ENCODE measurements around the gene COL9A3. TPM values are rescaled to one million over a fixed set of nuclear protein-coding genes. Genes with fewer than 3 reads are reported as not detected.

COL9A3 gene
- total RNA-seq, 4 donors from 2014 or later = 8.8 to 29.9 (median 14.3) TPM

DNA sequence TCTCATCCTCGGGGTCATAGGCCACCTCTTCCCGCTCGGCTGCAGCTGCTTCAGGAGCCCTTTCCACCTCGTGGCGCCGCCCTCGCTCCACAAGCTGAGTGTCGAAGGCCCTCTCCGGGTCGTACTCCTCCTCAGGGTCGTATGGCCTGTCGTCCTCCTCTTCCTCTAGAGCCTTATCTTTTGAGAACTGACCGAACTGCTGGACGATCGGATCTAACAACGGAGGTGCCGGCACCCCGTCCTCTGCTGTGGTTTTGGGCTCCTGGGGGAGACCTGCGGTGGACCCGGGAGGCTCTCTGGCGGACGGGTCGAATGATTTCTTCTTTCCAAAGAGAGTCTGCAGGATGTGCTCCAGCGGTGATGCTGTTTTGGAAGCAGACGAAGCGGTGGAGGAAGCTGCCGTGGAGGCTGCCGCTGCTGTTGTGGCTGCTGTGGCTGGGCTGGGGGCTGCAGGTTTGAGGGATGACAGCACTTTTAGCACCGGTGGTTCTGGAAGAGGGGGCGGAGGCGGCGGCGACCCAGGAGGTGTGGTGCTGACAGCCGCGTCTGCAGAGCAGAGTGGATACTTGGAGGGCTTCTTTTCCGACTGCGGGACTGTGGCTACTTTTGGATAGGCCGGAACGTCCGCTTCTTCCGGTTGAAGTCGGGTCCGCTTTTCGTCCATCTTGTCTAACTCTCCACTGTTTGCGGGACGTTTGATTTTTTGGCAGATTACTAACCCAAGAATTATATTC, 65.0 kb downstream of the COL9A3 start:
- no peaks in the 10 kb centered on the region for H3K9me3 ChIP-seq
- 88 to 93% methylated on average over 3 to 6 of the region's 46 CpGs for WGBS, 2 donors (ENCODE audit: low coverage in 1 of 2)
- no peak for TF ChIP-seq CTCF (IDR thresholded peaks at IDR 0.05)
- no peak for TF ChIP-seq EP300 (IDR thresholded peaks at IDR 0.05)
- no peak for TF ChIP-seq POLR2A (IDR thresholded peaks at IDR 0.05)
- TF ChIP-seq POLR2AphosphoS5 (IDR thresholded peaks at IDR 0.05) = no peak
- peaks cover 0 to 13% (median 5%) of the 10 kb centered on the region in 3 donors for H3K4me1 ChIP-seq
- no peak overlapping the region for H3K27ac ChIP-seq
- no peak for ATAC-seq
- H3K4me3 ChIP-seq = no peak overlapping the region
- H3K27me3 ChIP-seq = no peaks in the 10 kb centered on the region
- H3K36me3 ChIP-seq = peaks cover 0 to 47% of the 10 kb centered on the region in 2 donors

- Histone ChIP-seq H3K4me3 (no peak overlapping the region), H3K4me1 (peaks cover 0 to 13% (median under 1%) of the 10 kb centered on the region in 3 donors), H3K9me3 (no peaks in the 10 kb centered on the region), H3K36me3 (peaks cover 0 to 53% of the 10 kb centered on the region in 2 donors), H3K27me3 (no peaks in the 10 kb centered on the region), H3K27ac (no peak overlapping the region)
- no peak for TF ChIP-seq POLR2A (IDR thresholded peaks at IDR 0.05)
- TF ChIP-seq EP300 (IDR thresholded peaks at IDR 0.05) = no peak
- TF ChIP-seq POLR2AphosphoS5 (IDR thresholded peaks at IDR 0.05) = no peak
- TF ChIP-seq CTCF (IDR thresholded peaks at IDR 0.05) = no peak
- 80 to 100% methylated on average over 1 to 5 of the region's 15 CpGs for WGBS, 2 donors (ENCODE audit: low coverage in 1 of 2)
- no peak for ATAC-seq
Observed at GRCh38 chr20:62882426-62882825, 65.6 kb downstream of the COL9A3 start.

- H3K4me3 ChIP-seq = no peak overlapping the region
- peaks cover 0 to 65% of the 10 kb centered on the region in 2 donors for H3K36me3 ChIP-seq
- H3K27ac ChIP-seq = no peak overlapping the region
- no peaks in the 10 kb centered on the region for H3K27me3 ChIP-seq
- no peaks in the 10 kb centered on the region for H3K9me3 ChIP-seq
- no peak for ATAC-seq
- TF ChIP-seq POLR2A (IDR thresholded peaks at IDR 0.05) (no peak), POLR2AphosphoS5 (IDR thresholded peaks at IDR 0.05) (no peak), EP300 (IDR thresholded peaks at IDR 0.05) (no peak), CTCF (IDR thresholded peaks at IDR 0.05) (no peak)
- peaks cover 0 to 17% (median 0%) of the 10 kb centered on the region in 3 donors for H3K4me1 ChIP-seq
- WGBS, 2 donors (ENCODE audit: low coverage in 1 of 2) = 40 to 70% methylated on average over 4 to 5 of the region's 8 CpGs
Observed at GRCh38 chr20:62884556-62884955, 67.7 kb downstream of the COL9A3 start.

DNA sequence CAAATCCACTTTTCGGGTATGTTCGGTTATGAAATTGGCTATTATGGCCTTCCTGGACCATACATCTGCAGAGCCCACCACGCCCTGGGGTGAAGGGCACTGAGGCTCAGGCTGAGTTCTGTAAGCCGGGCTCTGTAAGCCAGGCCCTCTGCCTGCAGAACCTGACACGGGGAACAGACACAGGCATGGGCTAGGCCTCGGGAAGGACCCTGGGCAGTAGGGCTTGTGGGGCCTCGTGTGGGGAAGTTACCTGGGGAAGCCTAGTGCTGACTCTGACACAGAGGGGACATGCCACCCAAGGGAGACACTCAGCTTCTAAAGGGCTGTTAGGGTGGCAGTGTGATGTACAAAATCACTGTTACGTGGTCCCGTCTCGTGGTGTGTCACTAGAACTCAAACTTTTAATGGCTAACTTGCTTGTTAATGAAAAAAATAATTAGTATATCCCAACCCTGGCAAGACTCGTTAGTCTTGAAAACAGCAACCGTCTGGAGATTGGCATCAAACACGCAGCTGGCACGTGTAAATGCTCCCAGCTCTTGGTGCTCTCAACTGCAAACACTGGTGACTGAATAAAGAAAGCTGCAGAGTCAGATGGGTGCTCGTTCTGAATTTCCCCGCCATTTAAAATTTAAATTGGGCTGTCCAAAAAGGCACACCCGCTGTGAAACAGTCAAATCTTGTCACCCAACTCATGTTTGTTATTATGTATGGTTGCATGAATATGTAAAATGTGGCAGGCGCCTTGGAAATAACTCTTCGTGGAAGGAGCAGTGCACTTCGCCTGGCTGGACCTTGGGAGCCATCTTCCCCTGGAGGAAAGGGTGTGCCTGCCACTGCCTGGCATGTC, 68.4 kb downstream of the COL9A3 start:
- Histone ChIP-seq H3K9me3 (no peaks in the 10 kb centered on the region), H3K36me3 (peaks cover 0 to 65% of the 10 kb centered on the region in 2 donors), H3K27ac (no peak overlapping the region), H3K4me3 (no peak overlapping the region), H3K27me3 (no peaks in the 10 kb centered on the region), H3K4me1 (peaks cover 0 to 17% (median 0%) of the 10 kb centered on the region in 3 donors)
- WGBS, 2 donors (ENCODE audit: low coverage in 1 of 2) = 78 to 82% methylated on average over 11 to 14 of the region's 20 CpGs
- no peak for TF ChIP-seq POLR2AphosphoS5 (IDR thresholded peaks at IDR 0.05)
- no peak for TF ChIP-seq CTCF (IDR thresholded peaks at IDR 0.05)
- no peak for TF ChIP-seq EP300 (IDR thresholded peaks at IDR 0.05)
- TF ChIP-seq POLR2A (IDR thresholded peaks at IDR 0.05) = no peak
- ATAC-seq = no peak
